Common myeloid progenitor, CD34-positive (primary cell): Measurements from ENCODE around the gene GRB10.

Experiments
- CTCF ChIA-PET: fragments of 350-600 bp; sonication (Branson Sonifier 250); formaldehyde crosslinking; loops from one replicate; lab custom pipeline; 2021; ENCODE audit warnings: antibody characterized with exemption; lab: Charles Lee
- POLR2A ChIA-PET: fragments of 350-600 bp; sonication (Branson Sonifier 250); formaldehyde crosslinking; loops from one replicate; lab custom pipeline; 2021; ENCODE audit warnings: antibody characterized with exemption; lab: Charles Lee
- DNase-seq, 3 donors: peaks; one replicate each; pipeline versions ENCODE4 v3.0.0 to v3.0.0-alpha.2; 2013
- H3K27ac ChIP-seq, 2 experiments: 1 replicate in 1 of 2; 2 replicates in 1 of 2; pipeline ENCODE4 v1.7.0; 2013; ENCODE audit warnings: inconsistent platforms in 2 of 2, low read length in 2 of 2, mild to moderate bottlenecking in 2 of 2, low read depth in 1 of 2, moderate library complexity in 1 of 2; ENCODE audit not compliant: severe bottlenecking in 2 of 2, insufficient read depth in 1 of 2, poor library complexity in 1 of 2
- H3K27me3 ChIP-seq, 5 experiments: replicated peaks in 2 of 5; 1 replicate in 3 of 5; 2 replicates in 2 of 5; pipeline versions ENCODE4 v1.6.1 to v1.7.0; 2013; ENCODE audit warnings: low read length in 4 of 5, mild to moderate bottlenecking in 2 of 5, moderate library complexity in 2 of 5, inconsistent platforms in 1 of 5; ENCODE audit not compliant: insufficient read depth in 5 of 5, control insufficient read depth in 4 of 5
- H3K36me3 ChIP-seq, 4 experiments: 1 replicate in 2 of 4; 2 replicates in 2 of 4; pipeline versions ENCODE4 v1.6.1 to v1.7.0; 2013; ENCODE audit warnings: low read length in 3 of 4, control low read depth in 1 of 4, mild to moderate bottlenecking in 1 of 4; ENCODE audit not compliant: control insufficient read depth in 4 of 4, insufficient read depth in 4 of 4
- H3K4me1 ChIP-seq, 4 experiments: 1 replicate in 3 of 4; 2 replicates in 1 of 4; pipeline versions ENCODE4 v1.6.1 to v1.7.1; 2013; ENCODE audit warnings: low read length in 3 of 4, mild to moderate bottlenecking in 3 of 4, control low read depth in 1 of 4, inconsistent platforms in 1 of 4, moderate library complexity in 1 of 4; ENCODE audit not compliant: control insufficient read depth in 4 of 4, insufficient read depth in 4 of 4; ENCODE audit errors: control extremely low read depth in 1 of 4
- H3K4me3 ChIP-seq, 7 experiments: 1 replicate in 4 of 7; 2 replicates in 3 of 7; pipeline versions ENCODE4 v1.5.1 to v1.7.0; 2013; ENCODE audit warnings: mild to moderate bottlenecking in 7 of 7, low read length in 6 of 7, moderate library complexity in 6 of 7, inconsistent platforms in 2 of 7, low read depth in 2 of 7, control low read depth in 1 of 7; ENCODE audit not compliant: insufficient read depth in 4 of 7, control insufficient read depth in 1 of 7; ENCODE audit errors: extremely low read depth in 1 of 7
- H3K9me3 ChIP-seq, 5 experiments: 1 replicate in 4 of 5; 2 replicates in 1 of 5; pipeline versions ENCODE4 v1.6.1 to v1.7.1; 2013; ENCODE audit warnings: low read length in 4 of 5, mild to moderate bottlenecking in 2 of 5, inconsistent platforms in 1 of 5, low read depth in 1 of 5, moderate library complexity in 1 of 5; ENCODE audit not compliant: control insufficient read depth in 4 of 5, insufficient read depth in 2 of 5; ENCODE audit errors: control extremely low read depth in 1 of 5
- WGBS: methylation state at CpG from one replicate; pipeline ENCODE4 v1.1.5; 2013; ENCODE audit not compliant: insufficient coverage; 5-methylcytosine and 5-hydroxymethylcytosine counted together

The GRB10 gene

GRCh38 chr7:50678586-50678985, 104.1 kb downstream of the GRB10 start:
- no peak for DNase-seq
- Histone ChIP-seq H3K4me1 (peaks cover 2 to 22% (median 16%) of the 10 kb centered on the region in 4 experiments), H3K27ac (no peak overlapping the region), H3K4me3 (no peak overlapping the region), H3K36me3 (peaks cover 0 to 16% (median 13%) of the 10 kb centered on the region in 4 experiments), H3K27me3 (no peaks in the 10 kb centered on the region), H3K9me3 (no peaks in the 10 kb centered on the region)
- POLR2A ChIA-PET: no interaction called here
- CTCF ChIA-PET: interaction anchor here (0.6 to 8.6 kb wide), 22 partner anchors 10 to 483 kb away, joined by 3 to 77 read pairs (median 6); no protein-coding TSS in a partner anchor
- 89% methylated on average over 5 of the region's 7 CpGs for WGBS

- ChIA-PET CTCF (interaction anchor here (0.9 to 8.6 kb wide), 13 partner anchors 13 to 464 kb away, joined by 3 to 77 read pairs (median 13); no protein-coding TSS in a partner anchor), POLR2A (no interaction called here)
- no peak for DNase-seq
- Histone ChIP-seq H3K36me3 (peaks cover 0 to 24% (median 18%) of the 10 kb centered on the region in 4 experiments), H3K9me3 (no peaks in the 10 kb centered on the region), H3K4me1 (peaks cover 2 to 22% (median 16%) of the 10 kb centered on the region in 4 experiments), H3K4me3 (no peak overlapping the region), H3K27me3 (no peaks in the 10 kb centered on the region), H3K27ac (no peak overlapping the region)
- WGBS: 100% methylated on average over 3 of the region's 7 CpGs
Observed at GRCh38 chr7:50677638-50677996, 105.1 kb downstream of the GRB10 start.

GRCh38 chr7:50676740-50677637, 105.7 kb downstream of the GRB10 start:
- WGBS: 93% methylated on average over 10 of the region's 13 CpGs
- Histone ChIP-seq H3K9me3 (peaks cover 0 to under 1% (median 0%) of the 10 kb centered on the region in 5 experiments), H3K4me1 (peaks cover 2 to 17% (median 12%) of the 10 kb centered on the region in 4 experiments), H3K27me3 (no peaks in the 10 kb centered on the region), H3K4me3 (no peak overlapping the region), H3K27ac (peak overlapping the region in 1 of 2 experiments; percentile 41), H3K36me3 (peaks cover 0 to 30% (median 21%) of the 10 kb centered on the region in 4 experiments)
- CTCF ChIA-PET: interaction anchor here (0.7 to 8.6 kb wide), 15 partner anchors 12 to 524 kb away, joined by 3 to 77 read pairs (median 5); no protein-coding TSS in a partner anchor
- DNase-seq: no peak
- POLR2A ChIA-PET: no interaction called here

GRCh38 chr7:50676079-50676478, 106.6 kb downstream of the GRB10 start:
- 100% methylated on average over 2 of the region's 5 CpGs for WGBS
- POLR2A ChIA-PET: no interaction called here

DNA sequence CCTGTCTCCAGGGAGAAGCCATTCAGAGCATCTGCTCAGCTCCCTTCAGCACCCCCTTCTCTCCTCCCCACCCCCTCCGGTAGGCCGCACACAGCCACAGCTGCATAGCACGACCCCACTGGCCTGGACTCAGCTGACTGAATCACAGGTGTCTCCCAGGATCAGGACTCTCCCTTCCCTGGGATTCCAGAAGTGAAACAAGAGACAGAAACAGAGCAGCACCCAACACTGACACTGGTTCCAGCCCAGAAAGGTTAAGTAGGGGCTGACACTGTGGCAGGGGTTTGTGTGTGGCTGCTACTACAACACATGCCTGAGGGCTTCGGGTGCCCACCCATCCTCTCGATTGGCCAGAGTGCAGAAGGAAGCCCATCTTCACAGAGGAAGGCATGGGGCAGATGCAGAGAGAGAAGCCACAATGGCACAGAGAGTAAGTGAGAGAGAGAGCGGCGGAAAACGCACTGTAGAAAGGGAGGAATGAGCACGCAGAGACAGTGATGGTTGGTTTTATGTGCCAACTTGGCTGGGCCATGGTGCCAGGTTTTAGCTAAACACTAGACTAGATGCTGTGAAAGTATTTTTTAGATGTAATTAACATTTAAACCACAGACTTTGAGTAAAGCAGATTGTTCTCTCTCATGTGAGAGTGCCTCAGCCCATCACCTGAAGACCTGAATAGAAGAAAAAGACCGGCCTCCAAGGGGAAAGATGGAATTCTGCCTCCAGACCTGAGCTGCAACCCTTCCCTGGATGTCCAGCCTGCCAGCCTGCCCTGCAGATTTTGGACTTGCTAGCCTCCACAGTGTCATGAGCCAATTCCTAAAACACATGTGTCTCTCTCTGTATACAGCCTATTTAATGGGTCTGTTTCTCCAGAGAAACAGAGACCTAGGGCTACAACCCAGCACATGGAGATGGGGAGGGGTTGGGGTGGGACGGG, 107.5 kb downstream of the GRB10 start:
- POLR2A ChIA-PET: no interaction called here
- CTCF ChIA-PET: interaction anchor here (1.1 to 8.6 kb wide), 10 partner anchors 11 to 486 kb away, joined by 3 to 77 read pairs (median 5); no protein-coding TSS in a partner anchor

More at GRCh38 chr7:50676079-50676478, 106.6 kb downstream of the GRB10 start:
- H3K9me3 ChIP-seq: peaks cover 0 to 6% (median 0%) of the 10 kb centered on the region in 5 experiments
- H3K27me3 ChIP-seq: no peaks in the 10 kb centered on the region
- no peak for DNase-seq
- peaks cover 0 to 8% (median 3%) of the 10 kb centered on the region in 4 experiments for H3K4me1 ChIP-seq
- peaks cover 0 to 37% (median 24%) of the 10 kb centered on the region in 4 experiments for H3K36me3 ChIP-seq
- H3K4me3 ChIP-seq: no peak overlapping the region
- CTCF ChIA-PET: interaction anchor here (0.7 to 8.6 kb wide), 11 partner anchors 11 to 523 kb away, joined by 3 to 77 read pairs (median 4); no protein-coding TSS in a partner anchor
- H3K27ac ChIP-seq: no peak overlapping the region

DNA sequence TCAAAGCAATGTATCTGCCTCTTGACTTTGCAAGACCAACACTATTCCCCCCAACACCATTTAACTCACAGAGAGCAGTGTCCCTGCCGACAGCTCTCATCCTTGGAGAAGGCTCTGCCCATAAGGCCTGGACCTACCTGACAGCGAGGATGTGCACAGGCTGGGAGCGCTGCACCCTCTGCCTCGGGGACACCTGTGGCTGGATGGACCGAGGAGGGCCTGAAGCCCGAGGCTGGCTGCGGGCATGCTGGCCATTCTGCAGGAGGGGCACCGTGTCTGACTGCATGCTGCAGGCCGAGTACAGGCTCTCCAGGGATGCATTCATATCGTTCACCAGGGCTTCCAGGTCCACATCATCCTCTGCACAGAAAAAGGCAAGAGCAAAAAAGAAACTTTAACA, 108.4 kb downstream of the GRB10 start:
- no peak for DNase-seq
- POLR2A ChIA-PET: no interaction called here
- Histone ChIP-seq H3K4me1 (peaks cover 0 to 6% (median 2%) of the 10 kb centered on the region in 4 experiments), H3K27me3 (no peaks in the 10 kb centered on the region), H3K9me3 (peaks cover 0 to 11% (median 0%) of the 10 kb centered on the region in 5 experiments), H3K27ac (no peak overlapping the region), H3K4me3 (no peak overlapping the region), H3K36me3 (peaks cover 0 to 45% (median 33%) of the 10 kb centered on the region in 4 experiments)
- WGBS: 88% methylated on average over 8 of the region's 10 CpGs
- CTCF ChIA-PET: interaction anchor here (0.7 to 8.6 kb wide), 7 partner anchors 10 to 487 kb away, joined by 3 to 77 read pairs (median 4); no protein-coding TSS in a partner anchor

More for the DNA sequence above, 107.5 kb downstream of the GRB10 start:
- 97% methylated on average over 9 of the region's 11 CpGs for WGBS
- H3K4me1 ChIP-seq: peaks cover 0 to 6% (median 2%) of the 10 kb centered on the region in 4 experiments
- H3K4me3 ChIP-seq: no peak overlapping the region
- peaks cover 0 to 40% (median 27%) of the 10 kb centered on the region in 4 experiments for H3K36me3 ChIP-seq
- no peak for DNase-seq
- no peak overlapping the region for H3K27ac ChIP-seq
- no peaks in the 10 kb centered on the region for H3K27me3 ChIP-seq
- H3K9me3 ChIP-seq: peaks cover 0 to 9% (median 0%) of the 10 kb centered on the region in 5 experiments
